Limb (tissue), 2 donors: ENCODE data around the gene DPM3.
"Not testable (repeated sequence)": the region's sequence is repeated elsewhere in the genome, so short reads cannot be mapped to it uniquely, and the experiment has no call there.

ENCODE experiments used
- DNase-seq, 2 donors: peaks; one replicate each; pipeline ENCODE4 v3.0.0-alpha.2; 2016; ENCODE audit errors: extremely low spot score in 2 of 2

Gene DPM3

GRCh38 chr1:155175281-155175926 lies 35.1 kb upstream of the DPM3 start:
- peak in 1 of 2 donors; percentile 39 for DNase-seq

GRCh38 chr1:155174324-155175280 lies 34.3 kb upstream of the DPM3 start:
- peak in 1 of 2 donors; percentile 84 for DNase-seq

- peak in 1 of 2 donors; percentile 79 for DNase-seq
These were observed 33.4 kb upstream of the DPM3 start, which contains the start of gene TRIM46 for GRCh38 chr1:155173478-155174323. Gene TRIM46 (plus strand): TSS chr1:155173849. CDS start chr1:155173967, 118 bp downstream.

GRCh38 chr1:155172732-155173477 lies 32.6 kb upstream of the DPM3 start, which contains the start of gene KRTCAP2:
Gene KRTCAP2 (minus strand): TSS chr1:155173304. CDS start chr1:155173224, 80 bp downstream.
- peak; percentile 94 to 98 for DNase-seq

GRCh38 chr1:155171836-155172731 lies 31.8 kb upstream of the DPM3 start:
- no peak for DNase-seq

- DNase-seq, result no peak
These were observed 30.5 kb upstream of the DPM3 start for GRCh38 chr1:155170806-155171205.

GRCh38 chr1:155170101-155170785 lies 29.9 kb upstream of the DPM3 start:
- DNase-seq, result no peak

- no peak for DNase-seq
These were observed 29.2 kb upstream of the DPM3 start for GRCh38 chr1:155169541-155169940.

GRCh38 chr1:155168456-155169210 lies 28.3 kb upstream of the DPM3 start:
- no peak for DNase-seq

GRCh38 chr1:155168105-155168445 lies 27.7 kb upstream of the DPM3 start:
- not testable (repeated sequence) for DNase-seq

- peak; percentile 85 to 87 for DNase-seq
These were observed 27.1 kb upstream of the DPM3 start for GRCh38 chr1:155167166-155168104.

GRCh38 chr1:155166471-155167165 lies 26.3 kb upstream of the DPM3 start:
- DNase-seq, result peak; percentile 21 to 72

- no peak for DNase-seq
These were observed 25.7 kb upstream of the DPM3 start for GRCh38 chr1:155166051-155166470.

GRCh38 chr1:155164625-155165024 lies 24.3 kb upstream of the DPM3 start:
- not testable (repeated sequence) for DNase-seq

GRCh38 chr1:155163785-155164184 lies 23.5 kb upstream of the DPM3 start:
- DNase-seq, result not testable (repeated sequence)

- DNase-seq, result not testable (repeated sequence)
These were observed 22.3 kb upstream of the DPM3 start for GRCh38 chr1:155162631-155163030.

- DNase-seq, result no peak
These were observed 19.8 kb upstream of the DPM3 start for GRCh38 chr1:155160128-155160527.
